GM23338 (cell line): ENCODE data around the gene RAB7B. TPM values are rescaled to one million over a fixed set of nuclear protein-coding genes. Genes with fewer than 3 reads are reported as not detected.

Source experiments
- ATAC-seq: fragments of 200-7000 bp; cut with Tn5 transposase; 3 replicates; pipeline ENCODE4 v1.9.1; 2020
- DNase-seq: peaks from one replicate; pipeline ENCODE4 v3.0.0-alpha.2; 2015; ENCODE audit warnings: low spot score
- H2AFZ ChIP-seq: fragments of 200-600 bp; sonication (generic); 2 replicates; pipeline ENCODE4 v1.8.0; 2016; ENCODE audit warnings: antibody characterized with exemption, mild to moderate bottlenecking, moderate library complexity
- H3F3A ChIP-seq: fragments of 200-600 bp; sonication (generic); replicated peaks from 2 replicates; pipeline ENCODE4 v1.8.0; 2017; ENCODE audit warnings: antibody characterized with exemption, mixed run types, low read depth
- H3K27ac ChIP-seq: fragments of 200-600 bp; sonication (generic); 2 replicates; pipeline ENCODE4 v1.6.1; 2016; ENCODE audit warnings: low read depth
- H3K27me3 ChIP-seq: fragments of 200-600 bp; sonication (generic); 2 replicates; pipeline ENCODE4 v1.8.0; 2016; ENCODE audit warnings: mild to moderate bottlenecking, mixed run types, moderate library complexity; ENCODE audit not compliant: insufficient read depth
- H3K36me3 ChIP-seq: fragments of 200-600 bp; sonication (generic); 2 replicates; pipeline ENCODE4 v1.8.0; 2016; ENCODE audit warnings: mild to moderate bottlenecking; ENCODE audit not compliant: insufficient read depth
- H3K4me1 ChIP-seq: fragments of 200-600 bp; sonication (generic); 2 replicates; pipeline ENCODE4 v1.8.0; 2016; ENCODE audit warnings: mild to moderate bottlenecking, moderate library complexity; ENCODE audit not compliant: insufficient read depth
- H3K4me2 ChIP-seq: fragments of 200-600 bp; sonication (generic); 2 replicates; pipeline ENCODE4 v1.7.1; 2017; ENCODE audit warnings: mixed run types
- H3K4me3 ChIP-seq: fragments of 200-600 bp; sonication (generic); 2 replicates; pipeline ENCODE4 v1.6.1; 2016; ENCODE audit warnings: mixed run types
- H3K79me2 ChIP-seq: fragments of 200-600 bp; sonication (generic); replicated peaks from 2 replicates; pipeline ENCODE4 v1.8.0; 2017; ENCODE audit warnings: mild to moderate bottlenecking; ENCODE audit not compliant: insufficient read depth
- H3K9me2 ChIP-seq: fragments of 200-600 bp; sonication (generic); 2 replicates; pipeline ENCODE4 v1.8.0; 2017; ENCODE audit not compliant: insufficient read depth
- H4K20me1 ChIP-seq: fragments of 200-600 bp; sonication (generic); replicated peaks from 2 replicates; pipeline ENCODE4 v1.8.0; 2017; ENCODE audit warnings: mild to moderate bottlenecking; ENCODE audit not compliant: insufficient read depth
- H3K27ac Mint-ChIP-seq: 2 replicates; pipeline ENCODE4 v1.8.0; 2020; ENCODE audit warnings: inconsistent platforms, mild to moderate bottlenecking, moderate library complexity, mixed read lengths
- H3K27me3 Mint-ChIP-seq: 3 replicates; pipeline ENCODE4 v1.8.0; 2022; ENCODE audit warnings: low read depth, mild to moderate bottlenecking, moderate library complexity, mixed read lengths, inconsistent platforms; ENCODE audit not compliant: insufficient read depth, poor library complexity
- H3K36me3 Mint-ChIP-seq: 3 replicates; pipeline ENCODE4 v1.8.0; 2021; ENCODE audit warnings: low read depth, mild to moderate bottlenecking, inconsistent platforms, moderate library complexity, mixed read lengths
- H3K4me1 Mint-ChIP-seq: 3 replicates; pipeline ENCODE4 v1.8.0; 2020; ENCODE audit warnings: mild to moderate bottlenecking, inconsistent platforms, mixed read lengths
- H3K4me3 Mint-ChIP-seq: 3 replicates; pipeline ENCODE4 v1.8.0; 2021; ENCODE audit warnings: moderate library complexity, mild to moderate bottlenecking, inconsistent platforms, mixed read lengths
- H3K9me3 Mint-ChIP-seq: 3 replicates; pipeline ENCODE4 v1.8.0; 2020; ENCODE audit warnings: moderate library complexity, mild to moderate bottlenecking, inconsistent platforms, mixed read lengths
- CREB1 ChIP-seq: fragments of 250-450 bp; sonication (Bioruptor Pico); IDR thresholded peaks from 2 replicates; pipeline ENCODE4 v1.5.0; 2020; ENCODE audit warnings: low read depth, mild to moderate bottlenecking, moderate library complexity
- EZH2 ChIP-seq: fragments of 200-600 bp; sonication (generic); IDR thresholded peaks from one replicate; pipeline ENCODE4 v1.8.0; 2017; ENCODE audit warnings: antibody characterized with exemption, mild to moderate bottlenecking, low read depth; ENCODE audit not compliant: unreplicated experiment
- EZH2phosphoT487 ChIP-seq: fragments of 200-600 bp; sonication (generic); IDR thresholded peaks from one replicate; pipeline ENCODE4 v1.8.1; 2018; ENCODE audit warnings: antibody characterized with exemption; ENCODE audit not compliant: unreplicated experiment
- JUNB ChIP-seq: IDR thresholded peaks from one replicate; pipeline ENCODE4 v1.6.1; 2016; ENCODE audit warnings: antibody characterized with exemption; ENCODE audit not compliant: unreplicated experiment
- NANOG ChIP-seq: IDR thresholded peaks from 2 replicates; pipeline ENCODE4 v1.6.1; 2016; ENCODE audit warnings: antibody characterized with exemption, borderline replicate concordance
- POLR2AphosphoS5 ChIP-seq: IDR thresholded peaks from 2 replicates; pipeline ENCODE4 v1.6.1; 2016; ENCODE audit warnings: antibody characterized with exemption, low read depth
- STAT1 ChIP-seq: IDR thresholded peaks from one replicate; pipeline ENCODE4 v1.6.1; 2016; ENCODE audit warnings: antibody characterized with exemption; ENCODE audit not compliant: unreplicated experiment
- ZNF114 ChIP-seq: fragments of 250-450 bp; sonication (Bioruptor Pico); IDR thresholded peaks from 2 replicates; pipeline ENCODE4 v1.5.0; 2020; ENCODE audit warnings: mild to moderate bottlenecking, moderate library complexity
- ZNF331 ChIP-seq: fragments of 250-450 bp; sonication (Bioruptor Pico); IDR thresholded peaks from 2 replicates; pipeline ENCODE4 v1.5.0; 2020; ENCODE audit warnings: low read depth, mild to moderate bottlenecking, moderate library complexity
- polyA plus RNA-seq: library from polyadenylated mRNA; unstranded; fragments of >200 nt; fragmentation: Nextera tagmentation; extraction: Ambion mirVana; gene quantifications from 2 replicates; pipeline ENCODE4 v1.2.1, GENCODE V29; 2016
- total RNA-seq: library from RNA; depleted of rRNA; stranded (reverse); fragments of >200 nt; shearing (Covaris generic); gene quantifications from 2 replicates; pipeline ENCODE4 v1.2.3, GENCODE V29; 2014
- TF ChIP-seq, protein P1 (sequence below), 2 experiments: fragments of 200-600 bp in 1 of 2; sonication (generic) in 1 of 2; conservative IDR thresholded peaks; 2 replicates each; pipeline versions ENCODE4 v1.5.1 to v1.6.1; 2016 to 2017; ENCODE audit warnings: antibody characterized with exemption in 2 of 2, low read depth in 2 of 2, mild to moderate bottlenecking in 2 of 2, moderate library complexity in 1 of 2
- TF ChIP-seq, protein P2 (sequence below): IDR thresholded peaks from one replicate; pipeline ENCODE4 v1.6.1; 2018; ENCODE audit warnings: antibody characterized with exemption; ENCODE audit not compliant: unreplicated experiment
- TF ChIP-seq, protein P3 (sequence below): IDR thresholded peaks from 2 replicates; pipeline ENCODE4 v1.6.1; 2016; ENCODE audit warnings: antibody characterized with exemption
- TF ChIP-seq, protein P4 (sequence below): fragments of 250-450 bp; sonication (Bioruptor Pico); IDR thresholded peaks from 2 replicates; pipeline ENCODE4 v1.5.0; 2020; ENCODE audit warnings: mild to moderate bottlenecking, moderate library complexity

Gene RAB7B
- total and polyA plus RNA-seq, 2 experiments from 2014 or later: not detected

DNA sequence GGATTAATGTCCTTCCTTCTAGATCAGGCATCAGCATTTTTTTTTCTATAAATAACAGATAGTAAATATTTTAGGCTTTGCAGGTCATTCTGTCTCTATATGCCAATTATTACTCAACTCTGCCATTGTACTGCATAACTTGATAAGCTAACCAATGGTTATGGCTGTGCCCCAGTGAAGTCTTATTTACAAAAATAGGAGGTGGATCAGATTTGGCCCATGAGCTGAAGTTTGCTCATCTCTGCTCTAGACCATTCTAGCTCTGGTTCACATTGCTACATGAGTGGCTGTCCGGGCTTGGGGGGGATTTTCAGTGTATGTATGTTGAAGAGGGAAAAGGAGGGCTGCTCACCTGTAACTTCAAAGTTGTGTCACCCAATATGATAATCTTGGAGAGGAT lies 10.1 kb downstream of the RAB7B start:
- H3K4me1 ChIP-seq: peaks cover 19% of the 10 kb centered on the region; the same call in 1 of the 2 replicates
- Mint-ChIP-seq H3K9me3 (no peaks in the 10 kb centered on the region), H3K4me1 (peaks cover 19% of the 10 kb centered on the region; the same call in 2 of the 3 replicates), H3K4me3 (no peak overlapping the region), H3K27ac (no peak overlapping the region), H3K36me3 (no peaks in the 10 kb centered on the region), H3K27me3 (peaks cover 23% of the 10 kb centered on the region)
- H3K9me2 ChIP-seq: peaks cover 5% of the 10 kb centered on the region; the same call in 1 of the 2 replicates
- H2AFZ ChIP-seq: no peak overlapping the region
- no peaks in the 10 kb centered on the region for H3K79me2 ChIP-seq
- TF ChIP-seq STAT1: no peak
- TF ChIP-seq ZNF114 (CRISPR knock-in tag): no peak
- TF ChIP-seq CREB1 (CRISPR knock-in tag): no peak
- TF ChIP-seq JUNB: no peak
- TF ChIP-seq, protein P1, sequence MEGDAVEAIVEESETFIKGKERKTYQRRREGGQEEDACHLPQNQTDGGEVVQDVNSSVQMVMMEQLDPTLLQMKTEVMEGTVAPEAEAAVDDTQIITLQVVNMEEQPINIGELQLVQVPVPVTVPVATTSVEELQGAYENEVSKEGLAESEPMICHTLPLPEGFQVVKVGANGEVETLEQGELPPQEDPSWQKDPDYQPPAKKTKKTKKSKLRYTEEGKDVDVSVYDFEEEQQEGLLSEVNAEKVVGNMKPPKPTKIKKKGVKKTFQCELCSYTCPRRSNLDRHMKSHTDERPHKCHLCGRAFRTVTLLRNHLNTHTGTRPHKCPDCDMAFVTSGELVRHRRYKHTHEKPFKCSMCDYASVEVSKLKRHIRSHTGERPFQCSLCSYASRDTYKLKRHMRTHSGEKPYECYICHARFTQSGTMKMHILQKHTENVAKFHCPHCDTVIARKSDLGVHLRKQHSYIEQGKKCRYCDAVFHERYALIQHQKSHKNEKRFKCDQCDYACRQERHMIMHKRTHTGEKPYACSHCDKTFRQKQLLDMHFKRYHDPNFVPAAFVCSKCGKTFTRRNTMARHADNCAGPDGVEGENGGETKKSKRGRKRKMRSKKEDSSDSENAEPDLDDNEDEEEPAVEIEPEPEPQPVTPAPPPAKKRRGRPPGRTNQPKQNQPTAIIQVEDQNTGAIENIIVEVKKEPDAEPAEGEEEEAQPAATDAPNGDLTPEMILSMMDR (conservative IDR thresholded peaks at IDR 0.05; ENCODE audit: low read depth in 2 of 2): no peak
- TF ChIP-seq EZH2phosphoT487: no peak
- TF ChIP-seq ZNF331 (CRISPR knock-in tag): no peak
- TF ChIP-seq, protein P2, sequence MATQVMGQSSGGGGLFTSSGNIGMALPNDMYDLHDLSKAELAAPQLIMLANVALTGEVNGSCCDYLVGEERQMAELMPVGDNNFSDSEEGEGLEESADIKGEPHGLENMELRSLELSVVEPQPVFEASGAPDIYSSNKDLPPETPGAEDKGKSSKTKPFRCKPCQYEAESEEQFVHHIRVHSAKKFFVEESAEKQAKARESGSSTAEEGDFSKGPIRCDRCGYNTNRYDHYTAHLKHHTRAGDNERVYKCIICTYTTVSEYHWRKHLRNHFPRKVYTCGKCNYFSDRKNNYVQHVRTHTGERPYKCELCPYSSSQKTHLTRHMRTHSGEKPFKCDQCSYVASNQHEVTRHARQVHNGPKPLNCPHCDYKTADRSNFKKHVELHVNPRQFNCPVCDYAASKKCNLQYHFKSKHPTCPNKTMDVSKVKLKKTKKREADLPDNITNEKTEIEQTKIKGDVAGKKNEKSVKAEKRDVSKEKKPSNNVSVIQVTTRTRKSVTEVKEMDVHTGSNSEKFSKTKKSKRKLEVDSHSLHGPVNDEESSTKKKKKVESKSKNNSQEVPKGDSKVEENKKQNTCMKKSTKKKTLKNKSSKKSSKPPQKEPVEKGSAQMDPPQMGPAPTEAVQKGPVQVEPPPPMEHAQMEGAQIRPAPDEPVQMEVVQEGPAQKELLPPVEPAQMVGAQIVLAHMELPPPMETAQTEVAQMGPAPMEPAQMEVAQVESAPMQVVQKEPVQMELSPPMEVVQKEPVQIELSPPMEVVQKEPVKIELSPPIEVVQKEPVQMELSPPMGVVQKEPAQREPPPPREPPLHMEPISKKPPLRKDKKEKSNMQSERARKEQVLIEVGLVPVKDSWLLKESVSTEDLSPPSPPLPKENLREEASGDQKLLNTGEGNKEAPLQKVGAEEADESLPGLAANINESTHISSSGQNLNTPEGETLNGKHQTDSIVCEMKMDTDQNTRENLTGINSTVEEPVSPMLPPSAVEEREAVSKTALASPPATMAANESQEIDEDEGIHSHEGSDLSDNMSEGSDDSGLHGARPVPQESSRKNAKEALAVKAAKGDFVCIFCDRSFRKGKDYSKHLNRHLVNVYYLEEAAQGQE: no peak
- no peak for TF ChIP-seq EZH2
- no peak for TF ChIP-seq POLR2AphosphoS5
- TF ChIP-seq, protein P3, sequence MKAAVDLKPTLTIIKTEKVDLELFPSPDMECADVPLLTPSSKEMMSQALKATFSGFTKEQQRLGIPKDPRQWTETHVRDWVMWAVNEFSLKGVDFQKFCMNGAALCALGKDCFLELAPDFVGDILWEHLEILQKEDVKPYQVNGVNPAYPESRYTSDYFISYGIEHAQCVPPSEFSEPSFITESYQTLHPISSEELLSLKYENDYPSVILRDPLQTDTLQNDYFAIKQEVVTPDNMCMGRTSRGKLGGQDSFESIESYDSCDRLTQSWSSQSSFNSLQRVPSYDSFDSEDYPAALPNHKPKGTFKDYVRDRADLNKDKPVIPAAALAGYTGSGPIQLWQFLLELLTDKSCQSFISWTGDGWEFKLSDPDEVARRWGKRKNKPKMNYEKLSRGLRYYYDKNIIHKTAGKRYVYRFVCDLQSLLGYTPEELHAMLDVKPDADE: no peak
- TF ChIP-seq, protein P4, sequence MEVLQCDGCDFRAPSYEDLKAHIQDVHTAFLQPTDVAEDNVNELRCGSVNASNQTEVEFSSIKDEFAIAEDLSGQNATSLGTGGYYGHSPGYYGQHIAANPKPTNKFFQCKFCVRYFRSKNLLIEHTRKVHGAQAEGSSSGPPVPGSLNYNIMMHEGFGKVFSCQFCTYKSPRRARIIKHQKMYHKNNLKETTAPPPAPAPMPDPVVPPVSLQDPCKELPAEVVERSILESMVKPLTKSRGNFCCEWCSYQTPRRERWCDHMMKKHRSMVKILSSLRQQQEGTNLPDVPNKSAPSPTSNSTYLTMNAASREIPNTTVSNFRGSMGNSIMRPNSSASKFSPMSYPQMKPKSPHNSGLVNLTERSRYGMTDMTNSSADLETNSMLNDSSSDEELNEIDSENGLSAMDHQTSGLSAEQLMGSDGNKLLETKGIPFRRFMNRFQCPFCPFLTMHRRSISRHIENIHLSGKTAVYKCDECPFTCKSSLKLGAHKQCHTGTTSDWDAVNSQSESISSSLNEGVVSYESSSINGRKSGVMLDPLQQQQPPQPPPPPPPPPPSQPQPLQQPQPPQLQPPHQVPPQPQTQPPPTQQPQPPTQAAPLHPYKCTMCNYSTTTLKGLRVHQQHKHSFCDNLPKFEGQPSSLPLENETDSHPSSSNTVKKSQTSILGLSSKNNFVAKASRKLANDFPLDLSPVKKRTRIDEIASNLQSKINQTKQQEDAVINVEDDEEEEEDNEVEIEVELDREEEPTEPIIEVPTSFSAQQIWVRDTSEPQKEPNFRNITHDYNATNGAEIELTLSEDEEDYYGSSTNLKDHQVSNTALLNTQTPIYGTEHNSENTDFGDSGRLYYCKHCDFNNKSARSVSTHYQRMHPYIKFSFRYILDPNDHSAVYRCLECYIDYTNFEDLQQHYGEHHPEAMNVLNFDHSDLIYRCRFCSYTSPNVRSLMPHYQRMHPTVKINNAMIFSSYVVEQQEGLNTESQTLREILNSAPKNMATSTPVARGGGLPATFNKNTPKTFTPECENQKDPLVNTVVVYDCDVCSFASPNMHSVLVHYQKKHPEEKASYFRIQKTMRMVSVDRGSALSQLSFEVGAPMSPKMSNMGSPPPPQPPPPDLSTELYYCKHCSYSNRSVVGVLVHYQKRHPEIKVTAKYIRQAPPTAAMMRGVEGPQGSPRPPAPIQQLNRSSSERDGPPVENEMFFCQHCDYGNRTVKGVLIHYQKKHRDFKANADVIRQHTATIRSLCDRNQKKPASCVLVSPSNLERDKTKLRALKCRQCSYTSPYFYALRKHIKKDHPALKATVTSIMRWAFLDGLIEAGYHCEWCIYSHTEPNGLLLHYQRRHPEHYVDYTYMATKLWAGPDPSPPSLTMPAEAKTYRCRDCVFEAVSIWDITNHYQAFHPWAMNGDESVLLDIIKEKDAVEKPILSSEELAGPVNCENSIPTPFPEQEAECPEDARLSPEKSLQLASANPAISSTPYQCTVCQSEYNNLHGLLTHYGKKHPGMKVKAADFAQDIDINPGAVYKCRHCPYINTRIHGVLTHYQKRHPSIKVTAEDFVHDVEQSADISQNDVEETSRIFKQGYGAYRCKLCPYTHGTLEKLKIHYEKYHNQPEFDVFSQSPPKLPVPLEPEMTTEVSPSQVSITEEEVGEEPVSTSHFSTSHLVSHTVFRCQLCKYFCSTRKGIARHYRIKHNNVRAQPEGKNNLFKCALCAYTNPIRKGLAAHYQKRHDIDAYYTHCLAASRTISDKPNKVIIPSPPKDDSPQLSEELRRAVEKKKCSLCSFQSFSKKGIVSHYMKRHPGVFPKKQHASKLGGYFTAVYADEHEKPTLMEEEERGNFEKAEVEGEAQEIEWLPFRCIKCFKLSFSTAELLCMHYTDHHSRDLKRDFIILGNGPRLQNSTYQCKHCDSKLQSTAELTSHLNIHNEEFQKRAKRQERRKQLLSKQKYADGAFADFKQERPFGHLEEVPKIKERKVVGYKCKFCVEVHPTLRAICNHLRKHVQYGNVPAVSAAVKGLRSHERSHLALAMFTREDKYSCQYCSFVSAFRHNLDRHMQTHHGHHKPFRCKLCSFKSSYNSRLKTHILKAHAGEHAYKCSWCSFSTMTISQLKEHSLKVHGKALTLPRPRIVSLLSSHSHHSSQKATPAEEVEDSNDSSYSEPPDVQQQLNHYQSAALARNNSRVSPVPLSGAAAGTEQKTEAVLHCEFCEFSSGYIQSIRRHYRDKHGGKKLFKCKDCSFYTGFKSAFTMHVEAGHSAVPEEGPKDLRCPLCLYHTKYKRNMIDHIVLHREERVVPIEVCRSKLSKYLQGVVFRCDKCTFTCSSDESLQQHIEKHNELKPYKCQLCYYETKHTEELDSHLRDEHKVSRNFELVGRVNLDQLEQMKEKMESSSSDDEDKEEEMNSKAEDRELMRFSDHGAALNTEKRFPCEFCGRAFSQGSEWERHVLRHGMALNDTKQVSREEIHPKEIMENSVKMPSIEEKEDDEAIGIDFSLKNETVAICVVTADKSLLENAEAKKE (CRISPR knock-in tag): no peak
- no peak for TF ChIP-seq NANOG
- H3K4me3 ChIP-seq: no peak overlapping the region
- DNase-seq (no peak), ATAC-seq (no peak)
- no peaks in the 10 kb centered on the region for H4K20me1 ChIP-seq
- no peak overlapping the region for H3K4me2 ChIP-seq
- no peaks in the 10 kb centered on the region for H3K36me3 ChIP-seq
- no peak overlapping the region for H3K27ac ChIP-seq
- no peaks in the 10 kb centered on the region for H3F3A ChIP-seq
- peaks cover 10% of the 10 kb centered on the region; the same call in 1 of the 2 replicates for H3K27me3 ChIP-seq
